GM12864 (cell line): ENCODE data around the gene KRTAP10-7.
"Not testable (repeated sequence)": the region's sequence is repeated elsewhere in the genome, so short reads cannot be mapped to it uniquely, and the experiment has no call there.

Source experiments
- DNase-seq: peaks from one replicate; pipeline ENCODE4 v3.0.0-alpha.2; 2011; ENCODE audit warnings: low read depth
- H3K4me3 ChIP-seq: 2 replicates; pipeline ENCODE4 v1.5.1; 2011; ENCODE audit warnings: mild to moderate bottlenecking, low read depth, low read length, control low read depth
- CTCF ChIP-seq: IDR thresholded peaks from 2 replicates; pipeline ENCODE4 v1.5.1; 2011; ENCODE audit warnings: low read depth, mild to moderate bottlenecking, moderate library complexity, low read length, control low read depth, inconsistent platforms; ENCODE audit errors: missing control alignments

The KRTAP10-7 gene

GRCh38 chr21:44619886-44620285 is 19.5 kb downstream of the KRTAP10-7 start:
- no peak for TF ChIP-seq CTCF
- DNase-seq = no peak
- no peak overlapping the region for H3K4me3 ChIP-seq

GRCh38 chr21:44623575-44623974 is 23.2 kb downstream of the KRTAP10-7 start:
- no peak for DNase-seq
- H3K4me3 ChIP-seq = no peak overlapping the region

GRCh38 chr21:44625756-44626155 is 25.4 kb downstream of the KRTAP10-7 start:
- DNase-seq = no peak
- no peak for TF ChIP-seq CTCF
- H3K4me3 ChIP-seq = no peak overlapping the region

More at GRCh38 chr21:44623575-44623974, 23.2 kb downstream of the KRTAP10-7 start:
- no peak for TF ChIP-seq CTCF

- no peak for TF ChIP-seq CTCF
Observed at GRCh38 chr21:44626262-44626661, 25.9 kb downstream of the KRTAP10-7 start.

GRCh38 chr21:44626673-44627143 is 26.3 kb downstream of the KRTAP10-7 start, which contains the start of gene KRTAP10-9:
Gene KRTAP10-9 (plus strand): TSS chr21:44627093. CDS start chr21:44627172, 79 bp downstream.
- no peak for DNase-seq
- no peak for TF ChIP-seq CTCF
- no peak within 1 kb of the TSS for H3K4me3 ChIP-seq

More at GRCh38 chr21:44626262-44626661, 25.9 kb downstream of the KRTAP10-7 start:
- H3K4me3 ChIP-seq = no peak overlapping the region
- no peak for DNase-seq

GRCh38 chr21:44627181-44627822 is 26.9 kb downstream of the KRTAP10-7 start:
- DNase-seq, H3K4me3 ChIP-seq: not testable (repeated sequence)

GRCh38 chr21:44627831-44628233 is 27.4 kb downstream of the KRTAP10-7 start:
- DNase-seq, H3K4me3 ChIP-seq: not testable (repeated sequence)

GRCh38 chr21:44628707-44629391 is 28.5 kb downstream of the KRTAP10-7 start:
- DNase-seq = no peak
- no peak for TF ChIP-seq CTCF

More at GRCh38 chr21:44628707-44629391, 28.5 kb downstream of the KRTAP10-7 start:
- no peak overlapping the region for H3K4me3 ChIP-seq
